Heart right ventricle (tissue), 16 donors: Measurements from ENCODE around the gene FANCC. TPM values are rescaled to one million over a fixed set of nuclear protein-coding genes. Genes with fewer than 3 reads are reported as not detected.

Source experiments
- ATAC-seq, 8 donors: fragments of 200-7000 bp; cut with Tn5 transposase; one replicate each; pipeline ENCODE4 v1.9.1; 2020; ENCODE audit warnings: mild to moderate bottlenecking in 8 of 8, moderate library complexity in 8 of 8, moderate number of reproducible peaks in 1 of 8
- DNase-seq, 2 donors: peaks; one replicate each; pipeline ENCODE4 v3.0.0-alpha.2; 2020
- H3K27ac ChIP-seq, 10 donors: fragments of 200-600 bp; sonication (generic) in 2 of 10; one replicate each; pipeline versions ENCODE4 v1.5.0 to v1.8.0; 2020 to 2022; ENCODE audit warnings: mild to moderate bottlenecking in 3 of 10
- H3K27me3 ChIP-seq, 7 donors: fragments of 200-600 bp; one replicate each; pipeline ENCODE4 v1.8.0; 2021 to 2022; ENCODE audit warnings: mild to moderate bottlenecking in 2 of 7
- H3K36me3 ChIP-seq, 9 donors: fragments of 200-600 bp; sonication (generic) in 1 of 9; one replicate each; pipeline versions ENCODE4 v1.5.0 to v1.8.0; 2020 to 2022; ENCODE audit warnings: mild to moderate bottlenecking in 2 of 9
- H3K4me1 ChIP-seq, 9 donors: fragments of 200-600 bp; sonication (generic) in 1 of 9; one replicate each; pipeline versions ENCODE4 v1.5.0 to v1.8.0; 2020 to 2022; ENCODE audit warnings: mild to moderate bottlenecking in 4 of 9
- H3K4me3 ChIP-seq, 10 donors: fragments of 200-600 bp; sonication (generic) in 2 of 10; one replicate each; pipeline versions ENCODE4 v1.5.0 to v1.8.0; 2020 to 2022; ENCODE audit warnings: mild to moderate bottlenecking in 7 of 10, moderate library complexity in 2 of 10
- H3K9me3 ChIP-seq, 11 donors: fragments of 200-600 bp in 10 of 11; sonication (generic) in 2 of 11; one replicate each; pipeline versions ENCODE4 v1.5.0 to v1.8.0; 2013 to 2022; ENCODE audit warnings: mild to moderate bottlenecking in 2 of 11, control low read depth in 1 of 11, moderate library complexity in 1 of 11
- WGBS, 2 donors: extraction: QIAGEN DNeasy Blood & Tissue Kit; methylation state at CpG; one replicate each; pipeline ENCODE4 v1.1.7; 2013; ENCODE audit warnings: inconsistent platforms in 1 of 2; 5-methylcytosine and 5-hydroxymethylcytosine counted together
- intact Hi-C, 10 donors: fragments of 100-400 bp; cut with DNase I; formaldehyde crosslinking; loops; one replicate each; pipeline versions ENCODE4 v1.11.1 to v1.14.2; 2022
- polyA plus RNA-seq, 2 donors: library from polyadenylated mRNA; stranded (reverse); fragments of 200-250 nt; gene quantifications; one replicate each; pipeline ENCODE4 v1.2.3, GENCODE V29; 2013
- total RNA-seq, 10 donors: library from RNA; stranded (reverse); fragmentation: NEBNext Ultra II Directional in 3 of 10; extraction: Animal tissue kit (Norgen Biotek cat#: 25700) in 3 of 10; gene quantifications; one replicate each; pipeline versions ENCODE4 v1.2.1 to v1.2.4, GENCODE V29; 2021 to 2023
- TF ChIP-seq, protein P1 (sequence below), 9 donors: fragments of 200-600 bp; sonication (generic) in 2 of 9; IDR thresholded peaks; one replicate each; pipeline versions ENCODE4 v1.5.0 to v1.8.0; 2021 to 2022; ENCODE audit warnings: antibody characterized with exemption in 9 of 9, mild to moderate bottlenecking in 5 of 9, moderate library complexity in 1 of 9
- donor health status: Arrhythmogenic right ventricular cardiomyopathy.
- donor health status: ischemic (EF 13 %, LVEDD 7.1; RV severe dilation, severe dysfunction).
- donor health status: healthy with polysubstance abuse.
- donor health status: DM: no; HTN: yes; CAD: no.
- donor health status: DM: no; HTN: no; CAD: no.
- donor health status: ischemic (EF 25% LVEDD 6.9; RV normal size, moderate dysfunction).
- donor health status: ischemic (EF 25% LVEDD 5.7; RV mildly dilated, moderate dysfunction).
- donor health status: healthy.
- donor health status: DM: yes; HTN: yes; CAD: no.
- donor health status: Ischemic cardiomyopathy.
- donor health status: ischemic (EF 35%, LVEDD 5.7; RV mildly dilated, moderate dysfunction).
- donor health status: nonischemic (EF 11% LVEDD 7.7; RV severe dilation, severe dysfunction).
- donor health status: DM: yes; HTN: yes; CAD: no.
- donor health status: PGD.
- donor health status: ischemic (EF 29% LVEDD 5.4; RV normal size, mild dysfunction).
- donor health status: nonischemic (EF 23%, LVEDD 6.1; RV moderate dilation, normal function).

Gene FANCC
- total and polyA plus RNA-seq, 12 donors, result 2.9 to 6.8 (median 4.3) TPM

DNA sequence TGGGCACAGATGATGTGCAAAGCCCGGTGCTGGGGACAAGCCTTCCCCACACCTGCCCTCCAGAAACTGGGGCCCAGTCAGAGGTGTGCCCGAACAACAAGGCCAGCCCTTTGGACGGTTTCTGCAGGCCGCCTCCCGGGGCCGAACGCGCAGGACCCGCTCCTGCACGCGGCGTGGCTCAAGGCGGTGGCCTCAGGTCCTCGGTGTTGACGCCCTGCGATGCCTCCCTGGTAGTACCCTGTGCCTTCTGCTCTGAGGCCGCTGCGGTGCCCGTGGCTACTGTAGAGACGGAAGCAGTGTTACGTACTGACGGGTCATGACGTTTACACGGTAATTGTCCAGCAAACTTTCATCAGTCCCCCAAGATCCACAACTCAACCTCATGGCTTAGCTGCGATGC, 33.5 kb upstream of the FANCC start:
- H3K36me3 ChIP-seq, result no peaks in the 10 kb centered on the region
- WGBS, 2 donors, result 93 to 94% methylated on average over 25 of the region's 25 CpGs
- TF ChIP-seq, protein P1, sequence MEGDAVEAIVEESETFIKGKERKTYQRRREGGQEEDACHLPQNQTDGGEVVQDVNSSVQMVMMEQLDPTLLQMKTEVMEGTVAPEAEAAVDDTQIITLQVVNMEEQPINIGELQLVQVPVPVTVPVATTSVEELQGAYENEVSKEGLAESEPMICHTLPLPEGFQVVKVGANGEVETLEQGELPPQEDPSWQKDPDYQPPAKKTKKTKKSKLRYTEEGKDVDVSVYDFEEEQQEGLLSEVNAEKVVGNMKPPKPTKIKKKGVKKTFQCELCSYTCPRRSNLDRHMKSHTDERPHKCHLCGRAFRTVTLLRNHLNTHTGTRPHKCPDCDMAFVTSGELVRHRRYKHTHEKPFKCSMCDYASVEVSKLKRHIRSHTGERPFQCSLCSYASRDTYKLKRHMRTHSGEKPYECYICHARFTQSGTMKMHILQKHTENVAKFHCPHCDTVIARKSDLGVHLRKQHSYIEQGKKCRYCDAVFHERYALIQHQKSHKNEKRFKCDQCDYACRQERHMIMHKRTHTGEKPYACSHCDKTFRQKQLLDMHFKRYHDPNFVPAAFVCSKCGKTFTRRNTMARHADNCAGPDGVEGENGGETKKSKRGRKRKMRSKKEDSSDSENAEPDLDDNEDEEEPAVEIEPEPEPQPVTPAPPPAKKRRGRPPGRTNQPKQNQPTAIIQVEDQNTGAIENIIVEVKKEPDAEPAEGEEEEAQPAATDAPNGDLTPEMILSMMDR (IDR thresholded peaks at IDR 0.05), result no peak
- DNase-seq, result no peak
- intact Hi-C loops, result no loop called here
- H3K4me1 ChIP-seq, result peaks cover 2 to 14% (median 12%) of the 10 kb centered on the region in 9 donors
- peak in 1 of 8 donors; percentile 30 for ATAC-seq
- H3K4me3 ChIP-seq, result no peak overlapping the region
- peaks cover 0 to 4% (median 0%) of the 10 kb centered on the region in 11 donors for H3K9me3 ChIP-seq
- H3K27me3 ChIP-seq, result peaks cover 14 to 56% (median 47%) of the 10 kb centered on the region in 7 donors
- no peak overlapping the region for H3K27ac ChIP-seq

DNA sequence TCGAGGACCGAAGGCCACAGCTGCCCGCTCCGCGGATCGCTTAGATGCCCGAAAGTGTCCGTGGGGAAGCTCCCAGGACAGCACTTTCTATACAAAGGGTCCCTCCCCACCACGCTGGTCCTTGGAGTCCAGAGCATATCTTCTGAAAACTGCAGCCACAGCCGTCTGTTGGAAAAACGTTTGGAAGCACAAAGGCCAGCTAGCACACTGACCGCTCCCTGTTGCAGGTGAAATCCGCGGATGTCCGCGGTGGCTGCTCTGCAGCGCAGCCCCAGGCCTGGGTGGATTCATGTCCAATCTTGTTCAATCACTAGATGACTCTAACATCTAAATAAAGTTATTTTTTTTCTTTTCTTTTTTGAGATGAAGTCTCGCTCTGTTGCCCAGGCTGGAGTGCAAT, 32.8 kb upstream of the FANCC start:
- Histone ChIP-seq H3K27ac (no peak overlapping the region), H3K4me3 (peak overlapping the region in 2 of 10 donors; percentile 23 to 38), H3K27me3 (peaks cover 14 to 60% (median 48%) of the 10 kb centered on the region in 7 donors), H3K9me3 (peaks cover 0 to 4% (median 0%) of the 10 kb centered on the region in 11 donors), H3K4me1 (peaks cover 2 to 14% (median 12%) of the 10 kb centered on the region in 9 donors), H3K36me3 (no peaks in the 10 kb centered on the region)
- intact Hi-C loops, result no loop called here
- ATAC-seq (no peak), DNase-seq (no peak)
- TF ChIP-seq, protein P1 (IDR thresholded peaks at IDR 0.05), result no peak
- WGBS, 2 donors, result 65 to 67% methylated on average over 18 of the region's 18 CpGs

DNA sequence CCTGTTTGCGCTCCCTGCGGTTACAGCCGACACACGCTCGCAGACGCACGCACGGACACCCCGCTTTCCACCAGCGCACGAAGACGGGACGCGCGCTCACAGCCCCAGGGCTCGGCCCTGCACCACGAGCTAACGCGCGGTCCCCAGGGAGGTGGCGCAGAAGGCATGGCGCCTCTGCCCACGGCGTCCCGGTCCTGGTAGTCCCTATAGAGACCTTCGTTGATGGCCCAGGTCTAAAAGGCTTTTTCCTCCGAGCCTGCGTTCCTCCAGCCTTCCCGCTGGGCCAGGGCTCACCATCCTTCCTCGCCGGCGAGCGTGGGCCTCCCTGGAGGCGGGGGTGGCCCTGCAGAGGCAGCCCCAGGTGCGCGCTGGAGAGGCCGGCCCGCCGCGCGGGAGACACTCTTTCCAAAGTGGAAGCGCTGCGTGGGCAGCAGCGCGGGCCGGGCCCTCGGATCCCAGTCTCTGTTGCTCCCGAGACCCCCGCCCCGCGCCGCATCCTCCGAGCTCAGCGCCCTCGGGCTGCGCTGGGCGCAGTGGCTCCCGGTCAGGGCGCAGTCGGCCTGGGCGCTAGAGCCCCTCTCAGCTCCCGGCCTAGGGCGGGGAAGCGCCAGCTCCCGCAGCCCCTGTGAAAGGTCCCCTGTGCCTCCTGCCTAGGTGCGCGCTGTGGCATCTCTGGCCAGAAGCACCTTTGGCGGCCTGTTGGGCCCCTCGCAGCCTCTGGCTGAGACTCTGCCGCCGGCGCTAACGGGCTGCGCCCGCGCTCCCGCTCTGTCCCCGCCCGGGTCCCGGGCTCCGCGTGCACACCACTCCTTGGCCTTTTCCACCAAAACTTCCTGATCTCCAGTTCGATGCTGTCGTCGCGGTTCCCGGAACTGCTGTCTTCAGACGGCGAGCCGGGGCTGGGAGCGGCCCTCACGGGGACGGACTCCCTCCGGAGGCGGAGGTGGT, 31.9 kb upstream of the FANCC start:
- DNase-seq (no peak), ATAC-seq (peak in 2 of 8 donors; percentile 41 to 55)
- Histone ChIP-seq H3K27ac (no peak overlapping the region), H3K36me3 (no peaks in the 10 kb centered on the region), H3K4me3 (peak overlapping the region; percentile 16 to 45 (median 36)), H3K4me1 (peaks cover 2 to 14% (median 12%) of the 10 kb centered on the region in 9 donors), H3K9me3 (peaks cover 0 to 4% (median 0%) of the 10 kb centered on the region in 11 donors), H3K27me3 (peaks cover 14 to 65% (median 48%) of the 10 kb centered on the region in 7 donors)
- WGBS, 2 donors, result 2% methylated on average over 91 to 95 of the region's 95 CpGs
- TF ChIP-seq, protein P1 (IDR thresholded peaks at IDR 0.05), result no peak
- intact Hi-C loops, result no loop called here

DNA sequence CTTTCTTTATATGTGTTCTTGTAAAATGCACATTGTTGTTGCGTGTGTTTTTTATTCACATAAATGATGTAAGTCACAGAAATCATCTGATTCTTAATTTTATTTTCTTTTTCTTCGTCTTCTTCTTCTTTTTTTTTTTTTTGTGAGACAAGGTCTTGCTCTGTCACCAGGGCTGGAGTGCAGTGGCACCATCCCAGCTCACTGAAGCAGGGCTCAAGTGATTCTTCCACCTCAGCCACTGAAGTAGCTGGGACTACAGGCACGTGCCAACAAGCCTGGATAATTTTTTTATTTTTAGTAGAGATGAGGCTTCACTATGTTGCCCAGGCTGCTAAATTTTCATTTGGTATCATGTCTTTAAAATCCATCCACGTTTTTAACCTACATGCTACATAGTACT, 28.5 kb upstream of the FANCC start:
- intact Hi-C loops, result no loop called here
- Histone ChIP-seq H3K27me3 (peaks cover 14 to 58% (median 44%) of the 10 kb centered on the region in 7 donors), H3K36me3 (no peaks in the 10 kb centered on the region), H3K27ac (no peak overlapping the region), H3K9me3 (no peaks in the 10 kb centered on the region), H3K4me3 (no peak overlapping the region), H3K4me1 (peaks cover 2 to 20% (median 13%) of the 10 kb centered on the region in 9 donors)
- ATAC-seq, result no peak
- TF ChIP-seq, protein P1 (IDR thresholded peaks at IDR 0.05), result no peak
- no peak for DNase-seq
- WGBS, 2 donors, result 75 to 76% methylated on average over 4 of the region's 4 CpGs
